GM18870 (cell line): ENCODE data around the gene GRAMD2A.

ENCODE experiments used
- ATAC-seq: cut with Tn5 transposase; IDR thresholded peaks from one replicate; pipeline ENCODE4 v1.9.1; 2021; ENCODE audit warnings: moderate library complexity; ENCODE audit not compliant: unreplicated experiment

Gene GRAMD2A

GRCh38 chr15:72220687-72221086, 23.1 kb upstream of the GRAMD2A start:
- no peak for ATAC-seq

GRCh38 chr15:72217216-72217615, 19.6 kb upstream of the GRAMD2A start:
- no peak for ATAC-seq

GRCh38 chr15:72216079-72216478, 18.5 kb upstream of the GRAMD2A start:
- ATAC-seq: no peak

- ATAC-seq: no peak
These were observed 10.0 kb upstream of the GRAMD2A start for GRCh38 chr15:72207558-72208085.

GRCh38 chr15:72206677-72207000, 9.1 kb upstream of the GRAMD2A start:
- ATAC-seq: no peak

GRCh38 chr15:72205896-72206676, 8.5 kb upstream of the GRAMD2A start:
- no peak for ATAC-seq

- ATAC-seq: no peak
These were observed 7.7 kb upstream of the GRAMD2A start for GRCh38 chr15:72205273-72205672.

- no peak for ATAC-seq
These were observed 5.9 kb upstream of the GRAMD2A start for GRCh38 chr15:72203507-72203837.

GRCh38 chr15:72202801-72203506, 5.4 kb upstream of the GRAMD2A start:
- no peak for ATAC-seq

- ATAC-seq: no peak
These were observed 4.7 kb upstream of the GRAMD2A start for GRCh38 chr15:72202302-72202701.

GRCh38 chr15:72201391-72201921, 3.9 kb upstream of the GRAMD2A start:
- no peak for ATAC-seq

- no peak for ATAC-seq
These were observed 3.0 kb upstream of the GRAMD2A start for GRCh38 chr15:72200395-72201237.

- ATAC-seq: peak; percentile 37
These were observed 2.2 kb upstream of the GRAMD2A start for GRCh38 chr15:72199721-72200212.

- no peak for ATAC-seq
These were observed 1.6 kb upstream of the GRAMD2A start for GRCh38 chr15:72199205-72199515.

GRCh38 chr15:72198356-72199204, 993 bp upstream of the GRAMD2A start:
- ATAC-seq: no peak

GRCh38 chr15:72197041-72197459, 537 bp downstream of the GRAMD2A start:
- no peak for ATAC-seq

GRCh38 chr15:72196409-72197040, 1.1 kb downstream of the GRAMD2A start:
- ATAC-seq: no peak

GRCh38 chr15:72195101-72195511, 2.5 kb downstream of the GRAMD2A start:
- ATAC-seq: no peak

GRCh38 chr15:72193836-72194396, 3.7 kb downstream of the GRAMD2A start:
- no peak for ATAC-seq

- no peak for ATAC-seq
These were observed 5.2 kb downstream of the GRAMD2A start for GRCh38 chr15:72192416-72192815.
